Measurements from ENCODE around the gene USP21. TPM values are rescaled to one million over a fixed set of nuclear protein-coding genes. Genes with fewer than 3 reads are reported as not detected.

Gene USP21
- polyA plus RNA-seq, 3 donors: 11.0 to 42.8 (median 11.3) TPM

- peak within 1 kb of the TSS; percentile 89 to 98 (median 94) for H3K27ac Mint-ChIP-seq
- WGBS (ENCODE audit: insufficient coverage): under 1% methylated on average over 52 of the region's 58 CpGs
Observed at GRCh38 chr1:161117759-161118581, 41.3 kb upstream of the USP21 start, which contains the start of the genes NIT1 and PFDN2. NIT1 (plus strand) TSS chr1:161118105; CDS start chr1:161118177, 72 bp downstream. PFDN2 (minus strand) TSS chr1:161118037; CDS start chr1:161118026, 11 bp downstream.

More at GRCh38 chr1:161117759-161118581, 41.3 kb upstream of the USP21 start, which contains the start of the genes NIT1 and PFDN2:
- Mint-ChIP-seq H3K4me3 (peak within 1 kb of the TSS; percentile 90 to 95), H3K4me1 (peaks cover 90% of the 10 kb centered on the region), H3K9me3 (peaks cover 0 to under 1% (median 0%) of the 10 kb centered on the region in 7 donors), H3K36me3 (peaks cover 23 to 40% of the 10 kb centered on the region in 2 donors), H3K27me3 (ENCODE audit: low read depth in 3 of 3) (no peaks in the 10 kb centered on the region)
- no peaks in the 10 kb centered on the region for H3K27me3 ChIP-seq (ENCODE audit: control insufficient read depth in 2 of 2, insufficient read depth in 2 of 2, low read length in 2 of 2)
- H3K4me2 ChIP-seq (replicated peaks; ENCODE audit: extremely low read depth, low read length, poor library complexity, severe bottlenecking): peak within 1 kb of the TSS; percentile 97
- intact Hi-C loops (cut with micrococcal nuclease): loop anchor here in 1 of 2 donors (2.0 to 5.0 kb wide), 3 partner anchors 15 to 51 kb away; partner anchors contain the start of genes ARHGAP30, DEDD and UFC1
- H3K79me2 ChIP-seq (ENCODE audit: insufficient read depth, low read length): peaks cover 79% of the 10 kb centered on the region
- no peak for TF ChIP-seq CTCF (IDR thresholded peaks at IDR 0.05)
- H4K20me1 ChIP-seq (ENCODE audit: insufficient read depth, low read length): peaks cover 40% of the 10 kb centered on the region
- peaks cover 18 to 27% of the 10 kb centered on the region in 2 donors for H3K36me3 ChIP-seq (replicated peaks in 1 of 2; ENCODE audit: control insufficient read depth in 1 of 2, insufficient read depth in 2 of 2, low read length in 2 of 2)
- peak within 1 kb of the TSS; percentile 71 to 100 (median 86) for H3K4me3 ChIP-seq (replicated peaks in 1 of 3; ENCODE audit: low read depth in 2 of 3, low read length in 3 of 3)
- H3K27ac ChIP-seq (ENCODE audit: low read depth in 1 of 2, low read length in 2 of 2): peak within 1 kb of the TSS; percentile 89 to 99
- H2AFZ ChIP-seq (ENCODE audit: insufficient read depth, low read depth, low read length, poor library complexity, severe bottlenecking): peak within 1 kb of the TSS; percentile 95
- peak; percentile 77 to 80 (median 78) for DNase-seq
- no peaks in the 10 kb centered on the region for H3K9me3 ChIP-seq (replicated peaks in 1 of 2; ENCODE audit: control insufficient read depth in 1 of 2, insufficient read depth in 1 of 2, low read length in 2 of 2)
- peak within 1 kb of the TSS; percentile 96 for H3K9ac ChIP-seq (ENCODE audit: insufficient read depth, low read length, poor library complexity, severe bottlenecking)
- H3K4me1 ChIP-seq (ENCODE audit: control insufficient read depth in 1 of 2, insufficient read depth in 2 of 2, low read length in 2 of 2): peaks cover 72 to 92% of the 10 kb centered on the region in 2 donors

Data from CD14-positive monocyte (primary cell).